ENCODE measurements around the gene DOCK7. TPM values are rescaled to one million over a fixed set of nuclear protein-coding genes. Genes with fewer than 3 reads are reported as not detected.

The DOCK7 gene
- total RNA-seq, 1 donor from 2014 or later = 67.9 TPM

DNA sequence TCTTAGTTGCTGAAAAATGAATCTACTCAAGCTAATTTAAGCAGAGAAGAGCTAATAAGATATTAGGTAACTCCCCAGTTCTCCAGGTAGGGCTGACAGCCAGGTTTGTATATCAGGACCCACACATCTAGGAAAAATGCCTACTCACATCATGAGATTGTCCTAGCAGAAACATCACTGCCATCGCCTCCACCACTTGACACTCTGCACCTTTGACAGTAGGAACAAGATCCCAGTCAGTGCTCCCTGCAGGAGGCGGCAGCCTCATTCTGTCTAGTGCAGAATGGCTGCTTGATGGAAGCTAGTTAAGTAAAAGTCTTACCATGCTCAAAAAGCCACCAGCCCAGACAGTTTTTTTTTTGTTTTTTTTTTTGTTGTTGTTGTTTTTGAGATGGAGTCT, 282.9 kb downstream of the DOCK7 start:
- no peak for DNase-seq

Small RNA genes within 50 kb of the gene (small RNA-seq; reads per million reads assigned to genes)
- gene AL451044.1 (ENCODE audit: low replicate concordance) = not detected

Other genes starting within 250 kb of the DOCK7 start
- gene ANGPTL3, start 90.9 kb downstream of the DOCK7 start, total RNA-seq = not detected
- gene ATG4C, start 95.7 kb upstream of the DOCK7 start, total RNA-seq = 19.9 TPM

Measured in tongue (tissue), 3 donors.